ENCODE data around the gene ASB2.

ASB2 gene

GRCh38 chr14:93946541-93947090 lies 29.8 kb downstream of the ASB2 start:
- no peak for DNase-seq (ENCODE audit: low read depth in 2 of 2)

DNA sequence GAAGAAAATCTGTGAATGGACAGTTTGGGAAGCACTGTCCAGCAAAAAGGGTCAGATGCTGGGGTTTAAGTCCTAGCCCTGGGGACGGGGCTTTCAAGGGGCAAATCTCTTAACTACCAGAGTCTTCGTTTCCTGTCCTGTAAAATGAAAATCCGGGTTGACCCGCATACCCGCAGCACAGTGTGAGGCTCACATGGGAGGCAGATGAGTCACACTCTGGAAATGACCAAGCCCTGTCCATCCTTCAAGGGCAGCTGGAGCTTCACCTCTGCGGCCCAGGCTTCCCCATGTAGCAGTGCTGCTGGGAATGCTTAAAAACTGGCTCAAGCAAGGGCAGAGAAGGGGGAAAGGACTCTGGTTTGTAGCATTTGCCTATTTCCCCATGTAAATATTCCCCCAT lies 30.3 kb downstream of the ASB2 start:
- DNase-seq (ENCODE audit: low read depth in 2 of 2), result no peak

DNA sequence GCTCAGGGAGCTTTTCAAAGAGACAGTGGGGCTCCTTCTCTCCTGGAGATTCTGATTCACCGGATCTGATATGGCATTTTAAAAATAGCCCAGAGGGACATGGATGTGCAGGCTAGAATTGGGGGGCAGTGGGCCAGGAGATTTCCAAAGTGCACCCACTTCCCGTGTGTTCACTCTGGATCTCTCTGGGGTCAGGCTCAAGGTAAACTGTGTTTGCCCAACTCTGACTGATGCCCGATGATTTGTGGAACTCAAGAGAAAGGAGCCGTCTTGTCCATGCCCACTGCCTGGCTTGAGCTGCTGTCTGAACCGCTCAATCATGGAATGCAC lies 31.3 kb downstream of the ASB2 start:
- DNase-seq (ENCODE audit: low read depth in 2 of 2), result no peak

- DNase-seq (ENCODE audit: low read depth in 2 of 2), result no peak
Measured at GRCh38 chr14:93944348-93945069, 31.9 kb downstream of the ASB2 start.

GRCh38 chr14:93943930-93944329 lies 32.4 kb downstream of the ASB2 start:
- DNase-seq (ENCODE audit: low read depth in 2 of 2), result no peak

DNA sequence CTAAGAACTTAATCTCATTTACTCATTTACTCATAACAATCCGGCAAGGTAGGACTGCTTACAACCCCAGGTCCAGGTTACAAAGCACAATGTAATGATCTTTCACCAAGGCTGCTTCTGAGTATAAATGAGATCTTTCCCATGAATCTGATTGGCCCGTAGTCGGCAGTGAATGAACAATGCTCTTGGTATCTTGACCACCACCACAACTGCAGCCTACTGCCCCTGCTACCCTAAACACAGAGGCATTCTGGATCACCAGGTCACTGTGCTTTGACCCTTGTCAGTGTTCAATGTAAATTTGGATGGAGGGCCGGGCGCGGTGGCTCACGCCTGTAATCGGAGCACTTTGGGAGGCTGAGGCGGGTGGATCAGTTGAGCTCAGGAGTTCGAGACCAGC lies 33.3 kb downstream of the ASB2 start:
- no peak for DNase-seq (ENCODE audit: low read depth in 2 of 2)

DNA sequence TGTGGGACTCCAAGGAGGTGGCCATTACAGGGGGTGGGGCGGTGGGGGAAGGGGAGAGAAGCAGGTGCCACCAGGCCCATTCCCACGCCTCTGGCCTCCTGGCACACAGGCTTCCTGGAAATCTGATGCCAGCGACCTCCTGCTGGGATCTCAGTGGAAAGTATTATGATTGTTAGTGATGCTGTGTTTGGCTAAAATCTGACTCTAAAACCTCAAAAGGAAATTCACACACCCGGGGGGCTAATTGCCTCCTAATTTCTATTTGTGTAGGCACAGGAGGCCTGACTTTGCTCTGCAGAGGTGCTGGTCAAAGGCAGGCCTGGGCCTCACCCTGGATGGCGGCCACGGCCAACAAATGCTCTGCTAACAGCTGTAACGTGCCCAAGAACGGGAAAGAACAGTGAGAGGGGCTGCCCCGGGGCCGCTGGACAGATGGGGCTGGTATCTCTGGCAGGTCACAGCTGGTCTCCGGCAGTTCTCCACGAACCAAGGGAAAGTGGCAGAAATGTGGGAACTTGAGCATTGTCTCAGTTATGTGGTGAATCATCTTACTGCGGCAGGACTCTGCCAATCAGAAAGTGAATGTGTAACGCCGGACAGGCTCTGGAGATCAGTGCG lies 35.0 kb downstream of the ASB2 start:
- no peak for DNase-seq (ENCODE audit: low read depth in 2 of 2)

DNA sequence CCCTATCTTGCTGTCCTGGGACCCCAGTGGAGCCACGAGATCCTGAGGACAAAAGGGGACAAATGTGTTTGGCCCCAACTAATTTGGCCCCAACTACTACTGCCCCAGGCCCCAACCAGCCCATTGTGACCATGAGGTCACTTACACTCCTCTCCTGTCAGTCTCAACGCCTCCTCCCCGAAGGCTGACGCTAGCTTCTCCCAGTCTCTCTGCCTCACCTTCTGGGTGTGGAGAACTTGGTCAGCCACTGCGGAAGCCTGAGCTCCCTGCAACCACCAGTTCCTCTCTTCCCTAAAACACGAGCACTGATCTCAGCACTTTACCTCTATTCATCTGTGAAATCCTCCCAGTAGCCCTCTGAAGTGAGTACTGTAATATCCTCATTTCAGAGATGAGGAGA lies 35.9 kb downstream of the ASB2 start:
- DNase-seq (ENCODE audit: low read depth in 2 of 2), result no peak

DNA sequence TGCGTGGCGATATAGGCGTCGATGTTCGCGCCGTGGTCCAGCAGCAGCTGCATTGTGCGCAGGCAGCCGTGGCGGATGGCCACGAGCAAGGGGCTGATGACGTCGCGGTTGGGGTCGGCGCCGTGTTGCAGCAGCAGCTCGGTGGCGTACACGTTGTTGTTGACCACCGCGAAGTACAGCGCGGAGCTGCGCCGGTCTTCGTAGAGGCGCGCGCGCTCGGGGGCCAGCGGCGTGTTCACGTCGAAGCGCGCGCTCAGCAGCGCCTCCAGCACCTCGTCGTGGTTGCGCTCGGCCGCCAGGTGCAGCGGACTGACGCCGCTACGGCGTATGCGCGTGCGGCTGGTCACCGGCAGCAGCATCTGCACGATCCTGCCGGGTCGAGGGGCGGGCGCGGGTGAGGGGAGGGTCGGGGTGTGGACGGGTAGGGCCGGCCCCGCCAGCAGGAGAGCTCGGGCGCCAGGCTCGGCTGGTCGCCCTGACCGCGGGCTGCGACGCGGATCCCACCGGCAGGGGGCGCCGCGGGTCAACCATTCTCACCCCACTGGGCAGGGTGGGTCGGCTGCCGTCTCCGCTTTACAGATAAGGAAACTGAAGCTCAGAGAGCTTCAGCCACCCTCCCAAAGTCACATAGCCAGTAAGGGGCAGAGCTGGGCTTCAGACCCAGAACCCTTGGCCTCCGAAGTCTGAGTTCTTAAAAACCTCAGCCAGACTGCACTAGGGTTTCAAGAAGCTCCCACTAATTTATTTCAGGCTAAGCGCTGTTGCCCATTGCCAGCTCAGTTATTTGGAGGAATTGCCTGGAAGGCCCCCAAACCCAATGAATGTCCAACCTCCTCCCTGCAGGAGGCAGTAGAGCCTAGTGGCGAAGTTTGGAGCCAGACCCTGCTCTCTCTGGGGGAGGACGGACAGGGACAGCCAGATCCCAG lies 36.8 kb downstream of the ASB2 start:
- DNase-seq (ENCODE audit: low read depth in 2 of 2), result peak; percentile 82 to 84

GRCh38 chr14:93938751-93939303 lies 37.5 kb downstream of the ASB2 start:
- no peak for DNase-seq (ENCODE audit: low read depth in 2 of 2)

DNA sequence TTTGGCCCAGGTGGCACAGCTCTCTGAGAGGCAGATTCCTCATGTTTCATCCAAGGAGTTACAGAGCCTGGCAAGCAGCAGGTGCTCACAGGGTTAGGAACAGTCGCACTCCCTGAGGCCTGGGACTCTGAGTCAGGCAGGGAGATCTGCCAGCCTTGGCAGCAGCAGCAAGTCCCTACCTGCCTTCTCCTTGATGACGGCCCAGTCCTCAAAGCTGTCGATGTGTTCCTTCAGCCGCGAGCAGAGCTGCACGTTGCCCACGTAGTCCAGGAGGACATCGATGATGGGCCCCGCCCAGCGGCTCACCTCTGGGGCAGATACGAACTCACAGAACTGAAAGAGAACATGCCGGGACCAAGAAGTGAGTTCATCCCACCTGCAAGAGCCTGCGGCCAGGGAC lies 38.9 kb downstream of the ASB2 start:
- DNase-seq (ENCODE audit: low read depth in 2 of 2), result no peak

GRCh38 chr14:93936926-93937325 lies 39.4 kb downstream of the ASB2 start:
- DNase-seq (ENCODE audit: low read depth in 2 of 2), result no peak

DNA sequence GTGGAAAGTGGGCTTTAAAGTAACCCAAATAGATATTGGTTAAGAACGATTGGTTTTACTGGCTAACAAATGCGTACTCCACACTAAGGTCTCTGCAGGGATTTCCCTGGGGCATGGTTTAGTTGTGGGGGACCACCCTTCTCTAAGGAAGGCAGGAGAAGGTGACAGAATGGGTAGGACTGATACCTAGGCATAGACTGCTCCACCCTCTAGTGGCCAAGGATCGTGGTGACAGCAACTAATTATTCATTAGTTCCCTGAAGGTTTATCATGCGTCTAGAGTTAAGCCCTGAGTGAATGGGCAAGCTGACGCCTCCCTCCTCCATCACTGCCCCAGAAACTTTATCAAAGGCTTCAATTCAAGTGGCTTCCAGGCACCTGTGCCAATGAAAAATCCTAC lies 40.1 kb downstream of the ASB2 start:
- no peak for DNase-seq (ENCODE audit: low read depth in 2 of 2)

DNA sequence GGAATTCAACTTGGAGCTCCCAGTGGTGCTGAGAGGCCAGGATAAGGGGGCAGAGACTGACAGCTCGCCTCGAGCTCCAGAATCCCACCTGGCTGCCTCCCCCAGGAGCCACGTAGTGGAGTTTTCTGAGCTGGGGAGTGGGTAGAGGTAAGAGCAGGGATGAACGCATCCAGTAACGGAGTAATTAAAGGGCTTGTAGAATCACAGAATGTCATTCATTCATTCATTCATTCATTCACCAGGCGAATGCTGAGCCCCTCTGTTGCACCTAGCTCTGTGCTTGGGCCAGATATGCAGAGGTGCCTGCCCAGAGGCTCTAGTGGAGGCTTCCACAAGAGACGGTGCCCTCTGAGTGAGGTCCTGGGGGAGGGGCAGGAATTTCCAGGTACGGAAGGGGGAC lies 41.2 kb downstream of the ASB2 start:
- DNase-seq (ENCODE audit: low read depth in 2 of 2), result no peak

DNA sequence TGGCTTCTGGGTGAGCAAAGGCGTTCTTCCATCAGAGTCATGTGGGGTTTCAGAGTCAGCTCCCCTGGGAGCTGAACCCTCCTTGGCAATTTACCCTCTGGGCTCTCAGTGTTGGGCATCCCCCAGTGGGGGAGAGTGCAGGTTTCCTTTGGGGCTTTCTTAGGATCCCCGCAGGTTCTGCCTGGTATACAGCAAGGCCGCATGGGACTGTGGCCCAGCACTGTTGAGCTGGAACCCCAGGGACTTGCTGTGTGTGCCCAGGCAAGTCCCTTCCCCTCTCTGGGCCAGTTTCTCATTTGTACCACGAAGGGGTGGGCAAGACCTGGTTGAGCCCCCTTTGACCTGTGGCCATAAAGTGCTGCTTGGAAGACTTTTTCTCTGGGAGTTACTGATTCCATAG lies 43.7 kb downstream of the ASB2 start:
- no peak for DNase-seq (ENCODE audit: low read depth in 2 of 2)

- no peak for DNase-seq (ENCODE audit: low read depth in 2 of 2)
Measured at GRCh38 chr14:93930989-93931307, 45.4 kb downstream of the ASB2 start.

- no peak for DNase-seq (ENCODE audit: low read depth in 2 of 2)
Measured at GRCh38 chr14:93930296-93930988, 45.9 kb downstream of the ASB2 start.

GRCh38 chr14:93929657-93930056 lies 46.7 kb downstream of the ASB2 start:
- no peak for DNase-seq (ENCODE audit: low read depth in 2 of 2)

- no peak for DNase-seq (ENCODE audit: low read depth in 2 of 2)
Measured at GRCh38 chr14:93929048-93929535, 47.3 kb downstream of the ASB2 start.

- DNase-seq (ENCODE audit: low read depth in 2 of 2), result no peak
Measured at GRCh38 chr14:93928184-93929047, 48.0 kb downstream of the ASB2 start.

GRCh38 chr14:93927800-93928145 lies 48.6 kb downstream of the ASB2 start:
- DNase-seq (ENCODE audit: low read depth in 2 of 2), result no peak

Data from stimulated activated CD8-positive, alpha-beta memory T cell treated with anti-CD3 and anti-CD28 coated beads, Interleukin-2, amount 100 ng/mL, for 1 hour (primary cell).